SK-N-SH (cell line): ENCODE results near the gene OSBPL8. TPM values are rescaled to one million over a fixed set of nuclear protein-coding genes. Genes with fewer than 3 reads are reported as not detected.

Experiments
- CTCF ChIA-PET: fragments of 300-600, 350-600 bp; formaldehyde crosslinking; extraction: SDS; loops from one replicate; lab custom pipeline; 2021; lab: Yijun Ruan, JAX
- POLR2A ChIA-PET: fragments of 350-600 bp; sonication (Branson Sonifier 250); formaldehyde crosslinking; extraction: SDS; loops from one replicate; lab custom pipeline; 2020; ENCODE audit warnings: antibody characterized with exemption, inconsistent platforms; lab: Yijun Ruan, JAX
- DNase-seq: peaks from one replicate; pipeline ENCODE4 v3.0.0; 2012
- H2AFZ ChIP-seq: fragments of 200-600 bp; sonication (generic); 2 replicates; pipeline ENCODE4 v1.8.1; 2016; ENCODE audit warnings: antibody characterized with exemption, mild to moderate bottlenecking, low read depth
- H3F3A ChIP-seq: fragments of 200-600 bp; sonication (generic); replicated peaks from 2 replicates; pipeline ENCODE3; 2016; ENCODE audit warnings: antibody characterized with exemption, mild to moderate bottlenecking; ENCODE audit not compliant: insufficient read depth
- H3K27ac ChIP-seq, 2 experiments: fragments of 200-500 bp in 1 of 2; fragments of 200-600 bp in 1 of 2; sonication (Bioruptor generic) in 1 of 2; sonication (generic), shearing (Covaris generic) in 1 of 2; 2 replicates each; pipeline versions ENCODE4 v1.5.1 to v1.6.1; 2014 to 2016; ENCODE audit warnings: low read depth in 2 of 2, inconsistent platforms in 1 of 2, low read length in 1 of 2, mild to moderate bottlenecking in 1 of 2, mixed read lengths in 1 of 2
- H3K27me3 ChIP-seq: fragments of 200-600 bp; sonication (generic), shearing (Covaris generic); 2 replicates; pipeline ENCODE4 v1.6.1; 2016; ENCODE audit warnings: mixed run types; ENCODE audit not compliant: insufficient read depth
- H3K36me3 ChIP-seq, 2 experiments: fragments of 200-500 bp in 1 of 2; fragments of 200-600 bp in 1 of 2; sonication (Bioruptor generic) in 1 of 2; sonication (generic) in 1 of 2; replicated peaks in 1 of 2; 2 replicates each; pipeline versions ENCODE3 to v1.5.1; 2014 to 2016; ENCODE audit warnings: low read length in 1 of 2, mild to moderate bottlenecking in 1 of 2; ENCODE audit not compliant: insufficient read depth in 2 of 2, control insufficient read depth in 1 of 2
- H3K4me1 ChIP-seq, 2 experiments: fragments of 200-500 bp in 1 of 2; fragments of 200-600 bp in 1 of 2; sonication (Bioruptor generic) in 1 of 2; sonication (generic), shearing (Covaris generic) in 1 of 2; 2 replicates each; pipeline versions ENCODE4 v1.5.1 to v1.6.1; 2014 to 2016; ENCODE audit warnings: low read depth in 1 of 2, low read length in 1 of 2, mixed run types in 1 of 2; ENCODE audit not compliant: insufficient read depth in 2 of 2, control insufficient read depth in 1 of 2
- H3K4me2 ChIP-seq: fragments of 200-600 bp; sonication (generic), shearing (Covaris generic); 2 replicates; pipeline ENCODE4 v1.6.1; 2017; ENCODE audit warnings: mixed run types
- H3K4me3 ChIP-seq, 2 experiments: fragments of 200-500 bp in 1 of 2; fragments of 200-600 bp in 1 of 2; sonication (Bioruptor generic) in 1 of 2; sonication (generic), shearing (Covaris generic) in 1 of 2; 2 replicates each; pipeline versions ENCODE4 v1.5.1 to v1.8.1; 2014 to 2016; ENCODE audit warnings: low read depth in 2 of 2, inconsistent platforms in 1 of 2, low read length in 1 of 2, mild to moderate bottlenecking in 1 of 2, mixed read lengths in 1 of 2, moderate library complexity in 1 of 2
- H3K79me2 ChIP-seq: fragments of 200-600 bp; sonication (generic); 2 replicates; pipeline ENCODE4 v1.8.1; 2017; ENCODE audit warnings: mild to moderate bottlenecking; ENCODE audit not compliant: insufficient read depth
- H3K9ac ChIP-seq: fragments of 200-600 bp; sonication (generic); 2 replicates; pipeline ENCODE4 v1.6.1; 2017; ENCODE audit warnings: mixed run types
- H3K9me2 ChIP-seq: fragments of 200-600 bp; sonication (generic); 2 replicates; pipeline ENCODE4 v1.6.1; 2017; ENCODE audit warnings: mixed run types
- H3K9me3 ChIP-seq: fragments of 200-600 bp; sonication (generic); 2 replicates; pipeline ENCODE4 v1.6.1; 2017; ENCODE audit warnings: mixed run types, mild to moderate bottlenecking, moderate library complexity
- H4K20me1 ChIP-seq: fragments of 200-600 bp; sonication (generic); 2 replicates; pipeline ENCODE4 v1.6.1; 2017; ENCODE audit warnings: mild to moderate bottlenecking, mixed run types; ENCODE audit not compliant: insufficient read depth
- ELF1 ChIP-seq: IDR thresholded peaks from 2 replicates; pipeline ENCODE4 v1.4.0; 2012
- EP300 ChIP-seq, 2 experiments: IDR thresholded peaks; 2 replicates each; pipeline versions ENCODE4 v1.4.0 to v1.6.1; 2012; ENCODE audit warnings: borderline replicate concordance in 1 of 2, low read depth in 1 of 2, low read length in 1 of 2
- FOXJ3 ChIP-seq: sonication (generic); formaldehyde crosslinking; IDR thresholded peaks from 2 replicates; pipeline ENCODE4 v1.5.1; 2020; ENCODE audit warnings: mild to moderate bottlenecking, missing genetic modification reagents
- GATA2 ChIP-seq: sonication (generic); formaldehyde crosslinking; IDR thresholded peaks from 2 replicates; pipeline ENCODE4 v1.5.0; 2020; ENCODE audit warnings: mild to moderate bottlenecking, missing genetic modification reagents
- MXI1 ChIP-seq: IDR thresholded peaks from 2 replicates; pipeline ENCODE4 v1.6.1; 2012; ENCODE audit warnings: mild to moderate bottlenecking, low read depth, low read length, improper control_type of control experiment
- NFIC ChIP-seq: IDR thresholded peaks from 2 replicates; pipeline ENCODE4 v1.4.0; 2012; ENCODE audit warnings: borderline replicate concordance
- NRF1 ChIP-seq: IDR thresholded peaks from 2 replicates; pipeline ENCODE4 v1.6.1; 2012; ENCODE audit warnings: low read depth, mild to moderate bottlenecking, low read length
- RAD21 ChIP-seq: IDR thresholded peaks from 2 replicates; pipeline ENCODE4 v1.6.1; 2012; ENCODE audit warnings: mild to moderate bottlenecking, low read length
- SMC3 ChIP-seq: IDR thresholded peaks from 2 replicates; pipeline ENCODE4 v1.6.1; 2012; ENCODE audit warnings: low read depth, low read length, improper control_type of control experiment
- TAF1 ChIP-seq: IDR thresholded peaks from 2 replicates; pipeline ENCODE4 v1.6.1; 2012; ENCODE audit warnings: low read depth, mild to moderate bottlenecking, low read length, moderate library complexity, borderline replicate concordance
- USF2 ChIP-seq: fragments of 150-350 bp; IDR thresholded peaks from 2 replicates; pipeline ENCODE4 v1.6.1; 2017; ENCODE audit warnings: antibody characterized with exemption, low read length, low read depth, borderline replicate concordance
- YY1 ChIP-seq: IDR thresholded peaks from 2 replicates; pipeline ENCODE4 v1.4.0; 2012; ENCODE audit warnings: low read depth, mild to moderate bottlenecking
- WGBS: methylation state at CpG from one replicate; pipeline ENCODE4 v1.1.6; 2017; ENCODE audit warnings: low lambda C conversion rate; 5-methylcytosine and 5-hydroxymethylcytosine counted together
- polyA plus RNA-seq, 3 experiments: library from polyadenylated mRNA; depleted of rRNA; stranded (reverse); fragments of >200 nt; gene quantifications; 2 replicates each; pipeline ENCODE4 v1.2.3, GENCODE V29; 2012
- TF ChIP-seq, protein P1 (sequence below): fragments of 150-350 bp; IDR thresholded peaks from 2 replicates; pipeline ENCODE4 v1.6.1; 2016; ENCODE audit warnings: mild to moderate bottlenecking, low read depth, low read length
- TF ChIP-seq, protein P2 (sequence below): IDR thresholded peaks from 2 replicates; pipeline ENCODE4; 2012

The OSBPL8 gene
- polyA plus RNA-seq, 1 of the 3 experiments (the other 2 are of a cell fraction) = 10.6 TPM

GRCh38 chr12:76537923-76538322 lies 21.6 kb downstream of the OSBPL8 start:
- no peak overlapping the region for H3K4me3 ChIP-seq
- CTCF ChIA-PET = interaction anchor here (0.9 kb wide), 1 partner anchor 33 kb away, joined by 3 read pairs; no protein-coding TSS in a partner anchor
- H3K9me3 ChIP-seq = no peaks in the 10 kb centered on the region
- peaks cover 4% of the 10 kb centered on the region; the same call in 1 of the 2 replicates for H4K20me1 ChIP-seq
- H3K9me2 ChIP-seq = no peaks in the 10 kb centered on the region
- H3K36me3 ChIP-seq = no peaks in the 10 kb centered on the region
- DNase-seq = no peak
- TF ChIP-seq MXI1 = no peak
- TF ChIP-seq TAF1 = no peak
- TF ChIP-seq, protein P1, sequence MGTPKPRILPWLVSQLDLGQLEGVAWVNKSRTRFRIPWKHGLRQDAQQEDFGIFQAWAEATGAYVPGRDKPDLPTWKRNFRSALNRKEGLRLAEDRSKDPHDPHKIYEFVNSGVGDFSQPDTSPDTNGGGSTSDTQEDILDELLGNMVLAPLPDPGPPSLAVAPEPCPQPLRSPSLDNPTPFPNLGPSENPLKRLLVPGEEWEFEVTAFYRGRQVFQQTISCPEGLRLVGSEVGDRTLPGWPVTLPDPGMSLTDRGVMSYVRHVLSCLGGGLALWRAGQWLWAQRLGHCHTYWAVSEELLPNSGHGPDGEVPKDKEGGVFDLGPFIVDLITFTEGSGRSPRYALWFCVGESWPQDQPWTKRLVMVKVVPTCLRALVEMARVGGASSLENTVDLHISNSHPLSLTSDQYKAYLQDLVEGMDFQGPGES = no peak
- no peak for TF ChIP-seq USF2
- TF ChIP-seq EP300 (IDR thresholded peaks at IDR 0.05; ENCODE audit: borderline replicate concordance in 1 of 2, low read depth in 1 of 2, low read length in 1 of 2) = no peak
- TF ChIP-seq GATA2 (CRISPR knock-in tag) = no peak
- TF ChIP-seq YY1 = no peak
- TF ChIP-seq SMC3 = no peak
- TF ChIP-seq ELF1 = no peak
- no peak for TF ChIP-seq NFIC
- TF ChIP-seq RAD21 = no peak
- TF ChIP-seq, protein P2, sequence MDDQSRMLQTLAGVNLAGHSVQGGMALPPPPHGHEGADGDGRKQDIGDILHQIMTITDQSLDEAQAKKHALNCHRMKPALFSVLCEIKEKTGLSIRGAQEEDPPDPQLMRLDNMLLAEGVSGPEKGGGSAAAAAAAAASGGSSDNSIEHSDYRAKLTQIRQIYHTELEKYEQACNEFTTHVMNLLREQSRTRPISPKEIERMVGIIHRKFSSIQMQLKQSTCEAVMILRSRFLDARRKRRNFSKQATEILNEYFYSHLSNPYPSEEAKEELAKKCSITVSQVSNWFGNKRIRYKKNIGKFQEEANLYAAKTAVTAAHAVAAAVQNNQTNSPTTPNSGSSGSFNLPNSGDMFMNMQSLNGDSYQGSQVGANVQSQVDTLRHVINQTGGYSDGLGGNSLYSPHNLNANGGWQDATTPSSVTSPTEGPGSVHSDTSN = no peak
- TF ChIP-seq FOXJ3 (CRISPR knock-in tag) = no peak
- TF ChIP-seq, all 33 proteins: peak for 0
- 79% methylated on average over 2 of the region's 2 CpGs for WGBS
- Histone ChIP-seq H3F3A (peaks cover 3% of the 10 kb centered on the region), H3K27me3 (no peaks in the 10 kb centered on the region), H3K79me2 (peaks cover 74% of the 10 kb centered on the region), H3K4me2 (no peak overlapping the region), H3K27ac (no peak overlapping the region), H3K9ac (no peak overlapping the region), H3K4me1 (peaks cover 0 to 5% of the 10 kb centered on the region in 2 experiments; a peak in 1 of 4 replicates), H2AFZ (no peak overlapping the region)
- POLR2A ChIA-PET = no interaction called here

DNA sequence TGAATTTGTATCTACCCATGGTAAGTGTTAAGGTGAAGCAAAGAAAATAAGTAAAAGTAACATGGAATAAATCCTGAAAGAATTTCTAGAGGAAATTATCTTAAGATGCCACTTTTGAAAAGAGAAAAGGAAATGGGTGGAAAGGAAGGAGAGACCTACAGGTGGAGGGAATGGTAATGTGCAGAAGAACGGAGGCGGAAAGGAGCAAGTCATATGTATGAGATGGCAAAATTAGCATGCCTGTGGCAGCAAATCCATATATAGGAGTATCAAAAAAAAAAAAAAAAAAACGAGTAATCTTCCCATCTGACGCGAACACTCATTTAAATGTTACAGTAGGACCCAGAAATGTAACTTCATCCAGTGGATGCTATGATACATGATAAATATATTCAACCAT lies 23.0 kb downstream of the OSBPL8 start:
- peak overlapping the region in 1 of 2 experiments; percentile 3; a peak in 1 of 4 replicates for H3K27ac ChIP-seq
- 92% methylated on average over 5 of the region's 5 CpGs for WGBS
- H3K79me2 ChIP-seq = peaks cover 72% of the 10 kb centered on the region
- H3K9ac ChIP-seq = no peak overlapping the region
- no peak for TF ChIP-seq EP300 (IDR thresholded peaks at IDR 0.05; ENCODE audit: borderline replicate concordance in 1 of 2, low read depth in 1 of 2, low read length in 1 of 2)
- TF ChIP-seq NRF1 = no peak
- no peak overlapping the region for H3K4me2 ChIP-seq
- DNase-seq = no peak
- H3K27me3 ChIP-seq = no peaks in the 10 kb centered on the region
- H2AFZ ChIP-seq = no peak overlapping the region
- peaks cover 3% of the 10 kb centered on the region for H3F3A ChIP-seq
- H4K20me1 ChIP-seq = peaks cover 4% of the 10 kb centered on the region; the same call in 1 of the 2 replicates
- no peak overlapping the region for H3K4me3 ChIP-seq
- no peaks in the 10 kb centered on the region for H3K36me3 ChIP-seq
- peaks cover 0 to 5% of the 10 kb centered on the region in 2 experiments; a peak in 1 of 4 replicates for H3K4me1 ChIP-seq
- ChIA-PET CTCF (no interaction called here), POLR2A (no interaction called here)
- no peaks in the 10 kb centered on the region for H3K9me3 ChIP-seq
- H3K9me2 ChIP-seq = no peaks in the 10 kb centered on the region
